Measurements from ENCODE around the gene RASSF7. TPM values are rescaled to one million over a fixed set of nuclear protein-coding genes. Genes with fewer than 3 reads are reported as not detected.

Gene RASSF7
- total and polyA plus RNA-seq, 2 donors from 2014 or later = 106 to 108 TPM

DNA sequence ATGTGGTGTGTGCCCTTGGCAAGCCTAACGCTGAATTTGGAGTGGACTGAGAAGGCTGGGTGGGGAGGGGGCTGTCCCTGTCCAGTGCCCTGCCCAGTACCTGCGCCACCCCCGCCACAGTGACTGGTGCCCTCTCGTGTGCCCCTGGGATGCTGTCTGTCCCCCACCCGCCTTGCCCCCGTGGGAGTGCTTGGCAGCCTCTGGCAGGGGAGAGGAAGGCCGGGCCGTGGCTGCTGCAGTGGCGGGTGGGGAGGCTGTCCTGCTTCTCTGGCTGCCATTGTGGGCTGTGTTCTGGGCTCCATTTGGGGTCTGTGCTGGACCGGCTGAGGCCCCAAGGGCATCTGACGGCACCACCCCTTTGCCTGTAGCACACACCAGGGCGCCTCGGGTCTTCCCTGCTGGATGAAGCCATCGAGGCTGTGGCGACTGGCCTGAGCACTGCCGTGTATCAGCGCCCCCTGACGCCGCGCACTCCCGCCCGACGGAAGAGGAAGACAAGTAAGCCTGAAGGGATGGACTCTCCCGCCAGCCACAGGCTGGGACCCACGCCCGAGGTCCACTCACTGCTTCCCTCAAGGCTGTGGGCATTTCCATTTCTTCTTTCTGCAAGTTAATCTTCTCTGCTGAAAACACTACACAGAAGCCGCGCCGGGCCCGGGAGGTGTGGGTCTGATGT lies 37.4 kb downstream of the RASSF7 start:
- intact Hi-C loops (cut with DNase I) = no loop called here
- FAIRE-seq (no peak), DNase-seq (peak in 1 of 5 donors; percentile 33)
- H3K9me3 ChIP-seq (ENCODE audit: control insufficient read depth in 2 of 3, insufficient read depth in 1 of 3, low read length in 3 of 3) = no peaks in the 10 kb centered on the region
- H3K9ac ChIP-seq (ENCODE audit: low read length in 3 of 3) = no peak overlapping the region
- no peak overlapping the region for H3K4me3 ChIP-seq (ENCODE audit: low read length in 3 of 3)
- H3K4me1 ChIP-seq (ENCODE audit: control insufficient read depth in 2 of 3, insufficient read depth in 2 of 3, low read depth in 1 of 3, low read length in 3 of 3) = no peaks in the 10 kb centered on the region
- peaks cover 0 to 37% (median 17%) of the 10 kb centered on the region in 3 donors for H3K36me3 ChIP-seq (ENCODE audit: control insufficient read depth in 2 of 3, insufficient read depth in 3 of 3, low read length in 3 of 3)
- TF ChIP-seq CTCF (IDR thresholded peaks at IDR 0.05; ENCODE audit: borderline replicate concordance, extremely low read depth, insufficient read depth) = no peak
- H3K27me3 ChIP-seq (ENCODE audit: control insufficient read depth, insufficient read depth, low read length) = no peaks in the 10 kb centered on the region
- no peak overlapping the region for H3K27ac ChIP-seq (ENCODE audit: low read depth in 2 of 2, low read length in 2 of 2)

DNA sequence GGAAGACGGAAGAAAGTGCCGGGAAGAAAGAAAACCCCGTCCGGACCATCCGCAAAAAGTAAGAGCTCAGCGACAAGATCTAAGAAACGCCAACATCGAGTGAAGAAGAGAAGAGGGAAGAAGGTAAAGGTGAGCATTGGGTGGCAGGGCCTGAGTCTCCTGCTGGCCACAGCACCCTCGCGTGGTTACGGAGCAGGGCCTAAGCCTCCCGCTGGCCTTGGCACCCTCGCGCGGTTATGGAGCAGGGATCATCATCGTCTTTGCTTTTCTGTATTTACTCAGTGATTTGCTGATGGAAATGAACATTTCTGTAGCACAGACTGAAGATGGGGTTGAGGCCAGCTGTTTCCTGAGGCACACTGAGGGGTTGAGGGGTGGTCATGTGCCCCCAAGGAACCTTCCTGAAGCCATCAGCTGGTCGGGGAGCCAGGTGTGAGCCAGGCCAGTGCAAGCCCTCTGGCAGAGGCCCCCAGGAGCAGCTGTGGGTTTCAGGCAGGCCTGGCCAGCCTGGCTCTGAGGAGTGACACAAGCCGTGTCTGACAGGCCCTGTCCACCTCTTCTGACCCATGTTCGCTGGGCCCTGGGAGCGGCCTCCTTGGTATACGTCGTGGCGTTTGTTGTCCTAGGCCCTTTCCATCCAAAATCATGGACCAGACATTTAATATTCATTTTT lies 40.9 kb downstream of the RASSF7 start:
- Histone ChIP-seq H3K4me3 (ENCODE audit: low read length in 3 of 3) (no peak overlapping the region), H3K27ac (ENCODE audit: low read depth in 2 of 2, low read length in 2 of 2) (no peak overlapping the region), H3K36me3 (ENCODE audit: control insufficient read depth in 2 of 3, insufficient read depth in 3 of 3, low read length in 3 of 3) (peaks cover 2 to 44% (median 24%) of the 10 kb centered on the region in 3 donors), H3K9ac (ENCODE audit: low read length in 3 of 3) (no peak overlapping the region), H3K27me3 (ENCODE audit: control insufficient read depth, insufficient read depth, low read length) (no peaks in the 10 kb centered on the region), H3K4me1 (ENCODE audit: control insufficient read depth in 2 of 3, insufficient read depth in 2 of 3, low read depth in 1 of 3, low read length in 3 of 3) (no peaks in the 10 kb centered on the region), H3K9me3 (ENCODE audit: control insufficient read depth in 2 of 3, insufficient read depth in 1 of 3, low read length in 3 of 3) (no peaks in the 10 kb centered on the region)
- TF ChIP-seq CTCF (IDR thresholded peaks at IDR 0.05; ENCODE audit: borderline replicate concordance, extremely low read depth, insufficient read depth) = no peak
- FAIRE-seq (no peak), DNase-seq (no peak)
- intact Hi-C loops (cut with DNase I) = no loop called here

DNA sequence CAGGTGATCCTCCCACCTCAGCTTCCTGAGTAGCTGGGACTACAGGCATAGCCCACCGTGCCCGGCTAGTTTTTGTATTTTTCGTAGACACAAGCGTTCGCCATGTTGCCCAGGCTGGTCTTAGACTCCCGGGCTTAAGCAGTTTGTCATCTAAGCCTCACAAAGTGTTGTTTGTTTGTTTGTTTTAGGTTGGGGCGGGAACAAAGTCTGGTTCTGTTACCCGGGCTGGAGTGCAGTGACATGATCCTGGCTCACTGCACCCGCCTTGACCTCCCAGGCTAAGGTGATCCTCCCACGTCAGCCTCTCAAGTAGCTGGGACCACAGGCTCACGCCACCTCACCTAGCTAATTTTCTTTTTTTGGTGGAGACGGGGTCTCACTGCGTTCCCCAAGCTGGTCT lies 42.4 kb downstream of the RASSF7 start:
- no peak overlapping the region for H3K4me3 ChIP-seq (ENCODE audit: low read length in 3 of 3)
- H3K36me3 ChIP-seq (ENCODE audit: control insufficient read depth in 2 of 3, insufficient read depth in 3 of 3, low read length in 3 of 3) = peaks cover 2 to 51% (median 25%) of the 10 kb centered on the region in 3 donors
- intact Hi-C loops (cut with DNase I) = no loop called here
- DNase-seq (no peak), FAIRE-seq (no peak)
- H3K4me1 ChIP-seq (ENCODE audit: control insufficient read depth in 2 of 3, insufficient read depth in 2 of 3, low read depth in 1 of 3, low read length in 3 of 3) = peaks cover 0 to 2% (median 0%) of the 10 kb centered on the region in 3 donors
- no peaks in the 10 kb centered on the region for H3K27me3 ChIP-seq (ENCODE audit: control insufficient read depth, insufficient read depth, low read length)
- no peak for TF ChIP-seq CTCF (IDR thresholded peaks at IDR 0.05; ENCODE audit: borderline replicate concordance, extremely low read depth, insufficient read depth)
- H3K27ac ChIP-seq (ENCODE audit: low read depth in 2 of 2, low read length in 2 of 2) = no peak overlapping the region
- H3K9ac ChIP-seq (ENCODE audit: low read length in 3 of 3) = no peak overlapping the region
- H3K9me3 ChIP-seq (ENCODE audit: control insufficient read depth in 2 of 3, insufficient read depth in 1 of 3, low read length in 3 of 3) = no peaks in the 10 kb centered on the region
